ENCODE data around the gene CACNB1. TPM values are rescaled to one million over a fixed set of nuclear protein-coding genes. Genes with fewer than 3 reads are reported as not detected.

Gene CACNB1
- total and polyA plus RNA-seq, 12 donors = 0.85 to 28.8 (median 5.6) TPM

DNA sequence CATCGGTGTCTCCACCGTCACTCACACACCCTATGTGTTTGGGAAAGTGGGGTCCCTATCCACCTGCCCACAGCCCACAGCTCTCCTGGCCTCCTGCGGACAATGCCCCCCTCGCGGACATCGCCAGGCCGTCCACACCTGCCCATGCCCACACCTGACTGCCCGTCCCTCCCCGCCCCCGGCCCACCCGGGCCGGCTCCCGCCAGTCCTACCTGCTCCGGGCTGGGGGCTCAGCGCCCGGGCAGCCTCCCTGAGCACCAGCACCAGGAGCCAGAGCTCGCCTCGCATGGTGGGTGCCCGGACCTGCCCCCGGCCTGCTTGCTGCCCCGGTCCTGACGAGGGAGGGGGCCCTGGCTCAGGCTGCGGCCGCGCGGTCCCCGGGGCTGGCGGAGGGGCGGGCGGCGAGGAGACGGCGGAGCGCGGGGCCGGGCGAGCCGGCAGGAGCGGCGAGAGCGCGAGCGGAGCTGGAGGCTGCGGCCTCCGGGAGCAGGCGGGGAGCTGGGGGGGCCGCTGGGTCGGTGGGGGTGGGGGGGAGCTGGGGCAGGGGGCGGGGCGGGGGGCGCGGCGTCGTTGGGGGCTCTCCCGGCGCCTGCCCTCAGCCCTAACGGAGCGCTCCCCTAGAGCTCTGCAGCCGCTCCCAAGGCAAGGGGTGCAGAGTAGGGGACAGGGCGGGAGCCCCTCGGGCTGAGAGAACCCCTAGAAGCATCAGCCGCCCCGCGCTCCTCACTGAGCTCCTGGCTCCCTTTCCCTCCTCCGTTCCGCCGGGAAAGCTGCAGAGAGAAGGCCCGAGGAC lies 46.1 kb downstream of the CACNB1 start, which contains the start of gene PLXDC1:
TSS of gene PLXDC1 (minus strand) at position 488 of the 793 bp plus-strand sequence. CDS start at position 288, 200 bp downstream.
- H3K36me3 ChIP-seq (replicated peaks in 1 of 2) = no peaks in the 10 kb centered on the region
- peaks cover 9 to 12% of the 10 kb centered on the region in 2 donors for H3K4me1 ChIP-seq (replicated peaks in 1 of 2)
- TF ChIP-seq POLR2A (IDR thresholded peaks at IDR 0.05) = no peak
- TF ChIP-seq, protein P1, sequence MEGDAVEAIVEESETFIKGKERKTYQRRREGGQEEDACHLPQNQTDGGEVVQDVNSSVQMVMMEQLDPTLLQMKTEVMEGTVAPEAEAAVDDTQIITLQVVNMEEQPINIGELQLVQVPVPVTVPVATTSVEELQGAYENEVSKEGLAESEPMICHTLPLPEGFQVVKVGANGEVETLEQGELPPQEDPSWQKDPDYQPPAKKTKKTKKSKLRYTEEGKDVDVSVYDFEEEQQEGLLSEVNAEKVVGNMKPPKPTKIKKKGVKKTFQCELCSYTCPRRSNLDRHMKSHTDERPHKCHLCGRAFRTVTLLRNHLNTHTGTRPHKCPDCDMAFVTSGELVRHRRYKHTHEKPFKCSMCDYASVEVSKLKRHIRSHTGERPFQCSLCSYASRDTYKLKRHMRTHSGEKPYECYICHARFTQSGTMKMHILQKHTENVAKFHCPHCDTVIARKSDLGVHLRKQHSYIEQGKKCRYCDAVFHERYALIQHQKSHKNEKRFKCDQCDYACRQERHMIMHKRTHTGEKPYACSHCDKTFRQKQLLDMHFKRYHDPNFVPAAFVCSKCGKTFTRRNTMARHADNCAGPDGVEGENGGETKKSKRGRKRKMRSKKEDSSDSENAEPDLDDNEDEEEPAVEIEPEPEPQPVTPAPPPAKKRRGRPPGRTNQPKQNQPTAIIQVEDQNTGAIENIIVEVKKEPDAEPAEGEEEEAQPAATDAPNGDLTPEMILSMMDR (IDR thresholded peaks at IDR 0.05) = no peak
- WGBS, 4 donors = 6 to 14% (median 9%) methylated on average over 6 to 61 of the region's 68 CpGs
- no peak for DNase-seq
- H3K27me3 ChIP-seq = no peaks in the 10 kb centered on the region
- H3K9me3 ChIP-seq (replicated peaks in 1 of 3) = no peaks in the 10 kb centered on the region
- intact Hi-C loops (cut with DNase I) = loop anchor here (5.0 to 10.0 kb wide), 3 partner anchors 84 to 277 kb away; partner anchors contain the start of gene LASP1 (in 1 of the 2)
- no peak within 1 kb of the TSS for H3K27ac ChIP-seq
- peak within 1 kb of the TSS in 1 of 4 donors; percentile 81 for H3K4me3 ChIP-seq

DNA sequence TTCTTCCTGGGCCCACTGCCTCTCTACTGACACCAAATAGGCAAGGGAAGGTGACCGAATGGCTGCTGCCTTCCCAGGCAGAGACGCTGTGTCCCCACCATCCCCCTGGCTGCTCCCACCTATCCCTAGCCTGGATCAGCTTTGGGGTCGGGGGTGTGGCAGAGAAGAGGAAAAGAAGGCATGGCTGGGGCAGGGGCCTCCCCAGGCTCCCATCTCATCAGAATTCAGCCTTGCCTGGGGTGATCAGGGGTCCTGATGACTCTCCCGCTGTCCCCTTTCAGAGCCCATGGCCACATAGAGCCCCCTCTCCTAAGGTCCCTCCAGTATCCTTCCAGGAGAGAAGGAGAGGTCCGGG lies 46.7 kb downstream of the CACNB1 start:
- 17 to 57% (median 51%) methylated on average over 1 to 5 of the region's 5 CpGs for WGBS, 4 donors
- TF ChIP-seq, protein P1 (IDR thresholded peaks at IDR 0.05) = no peak
- no peak for TF ChIP-seq POLR2A (IDR thresholded peaks at IDR 0.05)
- no peak overlapping the region for H3K27ac ChIP-seq

DNA sequence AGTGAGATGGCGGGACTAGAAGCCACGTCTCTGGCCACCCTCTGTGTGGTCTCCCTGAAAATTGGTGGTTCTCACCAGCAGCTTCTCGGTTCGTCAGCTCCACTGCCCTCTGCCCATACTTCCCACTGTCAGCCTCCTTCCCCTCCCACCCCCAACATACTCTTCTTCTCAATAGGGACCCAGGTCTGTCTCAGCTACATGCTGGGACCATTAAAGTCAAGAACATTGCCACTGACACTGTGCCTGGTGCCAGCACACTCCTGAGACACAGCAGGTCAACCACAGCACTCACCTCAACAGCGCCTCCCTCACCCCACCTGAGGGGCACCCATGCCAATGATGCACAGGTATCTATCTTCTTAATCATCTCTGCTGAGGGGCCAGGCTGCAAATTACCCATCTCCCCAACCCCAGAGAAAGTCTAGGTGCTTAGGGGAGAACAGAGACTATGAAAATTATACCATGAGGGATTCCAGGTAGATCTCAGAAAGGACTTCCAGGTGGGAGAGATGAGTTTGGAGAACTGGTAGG lies 47.3 kb downstream of the CACNB1 start:
- TF ChIP-seq, protein P1 (IDR thresholded peaks at IDR 0.05) = no peak
- TF ChIP-seq POLR2A (IDR thresholded peaks at IDR 0.05) = no peak
- intact Hi-C loops (cut with DNase I) = loop anchor here (5.0 to 10.0 kb wide), 3 partner anchors 83 to 275 kb away; partner anchors contain the start of gene LASP1 (in 1 of the 2)
- H3K27ac ChIP-seq = no peak overlapping the region
- peaks cover 9 to 12% of the 10 kb centered on the region in 2 donors for H3K4me1 ChIP-seq (replicated peaks in 1 of 2)
- no peaks in the 10 kb centered on the region for H3K9me3 ChIP-seq (replicated peaks in 1 of 3)
- H3K36me3 ChIP-seq (replicated peaks in 1 of 2) = no peaks in the 10 kb centered on the region
- H3K4me3 ChIP-seq = no peak overlapping the region
- WGBS, 4 donors = 55 to 75% (median 70%) methylated on average over 4 to 5 of the region's 5 CpGs
- DNase-seq = no peak
- H3K27me3 ChIP-seq = no peaks in the 10 kb centered on the region

More for the DNA sequence above, 46.7 kb downstream of the CACNB1 start:
- H3K9me3 ChIP-seq (replicated peaks in 1 of 3) = no peaks in the 10 kb centered on the region
- intact Hi-C loops (cut with DNase I) = loop anchor here (5.0 to 10.0 kb wide), 3 partner anchors 83 to 276 kb away; partner anchors contain the start of gene LASP1 (in 1 of the 2)
- H3K4me1 ChIP-seq (replicated peaks in 1 of 2) = peaks cover 9 to 12% of the 10 kb centered on the region in 2 donors
- no peaks in the 10 kb centered on the region for H3K36me3 ChIP-seq (replicated peaks in 1 of 2)
- H3K27me3 ChIP-seq = no peaks in the 10 kb centered on the region
- DNase-seq = no peak
- H3K4me3 ChIP-seq = peak overlapping the region in 1 of 4 donors; percentile 56

All from adrenal gland (tissue), 12 donors.